ENCODE data around the gene SUGT1. TPM values are rescaled to one million over a fixed set of nuclear protein-coding genes. Genes with fewer than 3 reads are reported as not detected.
"Not testable (repeated sequence)": the region's sequence is repeated elsewhere in the genome, so short reads cannot be mapped to it uniquely, and the experiment has no call there.

SUGT1 gene
- polyA plus RNA-seq, 4 donors: 39.6 to 47.5 (median 45.6) TPM

- WGBS, 3 donors: 93 to 100% (median 96%) methylated on average over 1 of the region's 1 CpG
- H3K27me3 ChIP-seq (ENCODE audit: control insufficient read depth in 3 of 3, insufficient read depth in 3 of 3, low read length in 3 of 3): no peaks in the 10 kb centered on the region
- no peak overlapping the region for H3K4me3 ChIP-seq (ENCODE audit: low read depth in 1 of 3, low read length in 3 of 3)
- no peak for FAIRE-seq
- H3K4me1 ChIP-seq (ENCODE audit: control insufficient read depth in 3 of 3, insufficient read depth in 2 of 3, low read depth in 1 of 3, low read length in 2 of 3): no peaks in the 10 kb centered on the region
- DNase-seq: no peak
- H3K9me3 ChIP-seq (ENCODE audit: control insufficient read depth in 2 of 2, insufficient read depth in 1 of 2, low read depth in 1 of 2, low read length in 1 of 2): no peaks in the 10 kb centered on the region
- peaks cover 2 to 22% (median 2%) of the 10 kb centered on the region in 3 donors for H3K36me3 ChIP-seq (ENCODE audit: control insufficient read depth in 3 of 3, insufficient read depth in 2 of 3, low read depth in 1 of 3, low read length in 3 of 3)
- no peak overlapping the region for H3K27ac ChIP-seq (ENCODE audit: low read depth in 1 of 3, low read length in 2 of 3)
Observed at GRCh38 chr13:52677823-52678222, 25.2 kb downstream of the SUGT1 start.

DNA sequence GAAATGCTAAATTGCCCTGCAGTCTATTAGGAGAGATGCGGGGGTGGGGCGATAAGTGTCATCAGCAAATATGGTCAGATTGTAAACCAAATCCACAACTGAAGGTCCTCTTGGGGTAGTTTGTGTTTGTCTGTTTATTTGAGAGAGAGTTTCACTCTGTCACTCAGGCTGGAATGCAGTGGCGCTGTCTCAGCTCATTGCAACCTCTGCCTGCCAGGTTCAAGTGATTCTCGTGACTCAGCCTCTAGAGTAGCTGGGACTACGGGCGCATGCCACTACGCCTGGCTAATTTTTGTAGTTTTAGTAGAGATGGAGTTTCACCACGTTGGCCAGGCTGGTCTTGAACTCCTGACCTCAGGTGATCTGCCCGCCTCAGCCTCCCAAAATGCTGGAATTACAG is 33.2 kb downstream of the SUGT1 start:
- H3K36me3 ChIP-seq (ENCODE audit: control insufficient read depth in 3 of 3, insufficient read depth in 2 of 3, low read depth in 1 of 3, low read length in 3 of 3): peaks cover 4 to 29% (median 10%) of the 10 kb centered on the region in 3 donors
- not testable (repeated sequence) for FAIRE-seq
- WGBS, 3 donors: 92 to 93% (median 93%) methylated on average over 9 of the region's 9 CpGs

GRCh38 chr13:52686376-52686775 is 33.7 kb downstream of the SUGT1 start:
- WGBS, 3 donors: 95 to 100% (median 95%) methylated on average over 4 of the region's 4 CpGs
- Histone ChIP-seq H3K9me3 (ENCODE audit: control insufficient read depth in 2 of 2, insufficient read depth in 1 of 2, low read depth in 1 of 2, low read length in 1 of 2) (no peaks in the 10 kb centered on the region), H3K27ac (ENCODE audit: low read depth in 1 of 3, low read length in 2 of 3) (no peak overlapping the region), H3K27me3 (ENCODE audit: control insufficient read depth in 3 of 3, insufficient read depth in 3 of 3, low read length in 3 of 3) (no peaks in the 10 kb centered on the region), H3K36me3 (ENCODE audit: control insufficient read depth in 3 of 3, insufficient read depth in 2 of 3, low read depth in 1 of 3, low read length in 3 of 3) (peaks cover 4 to 27% (median 9%) of the 10 kb centered on the region in 3 donors), H3K4me3 (ENCODE audit: low read depth in 1 of 3, low read length in 3 of 3) (no peak overlapping the region), H3K4me1 (ENCODE audit: control insufficient read depth in 3 of 3, insufficient read depth in 2 of 3, low read depth in 1 of 3, low read length in 2 of 3) (no peaks in the 10 kb centered on the region)
- DNase-seq: no peak
- FAIRE-seq: no peak

More for the DNA sequence above, 33.2 kb downstream of the SUGT1 start:
- H3K27ac ChIP-seq (ENCODE audit: low read depth in 1 of 3, low read length in 2 of 3); DNase-seq; H3K9me3 ChIP-seq (ENCODE audit: control insufficient read depth in 2 of 2, insufficient read depth in 1 of 2, low read depth in 1 of 2, low read length in 1 of 2); H3K27me3 ChIP-seq (ENCODE audit: control insufficient read depth in 3 of 3, insufficient read depth in 3 of 3, low read length in 3 of 3); H3K4me1 ChIP-seq (ENCODE audit: control insufficient read depth in 3 of 3, insufficient read depth in 2 of 3, low read depth in 1 of 3, low read length in 2 of 3); H3K4me3 ChIP-seq (ENCODE audit: low read depth in 1 of 3, low read length in 3 of 3): not testable (repeated sequence)

DNA sequence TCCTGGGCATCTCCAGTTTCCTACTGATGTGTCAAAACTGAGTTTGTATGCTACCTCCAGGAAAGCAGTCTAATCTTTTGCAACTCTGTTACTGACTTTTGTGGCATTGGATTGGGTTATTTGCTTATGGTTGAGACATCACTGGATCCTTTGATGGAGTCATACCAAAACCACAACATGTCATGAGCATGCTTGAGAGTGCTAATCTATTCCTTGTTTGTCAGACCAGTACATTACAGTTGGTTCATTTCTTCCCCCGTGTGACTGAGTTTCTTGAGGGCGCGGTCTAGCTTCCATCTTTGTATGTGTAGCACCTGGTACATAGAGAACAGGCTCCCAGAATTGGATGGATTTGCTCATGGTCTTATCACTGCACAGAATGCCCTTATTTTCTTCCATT is 43.2 kb downstream of the SUGT1 start:
- Histone ChIP-seq H3K9me3 (ENCODE audit: control insufficient read depth in 2 of 2, insufficient read depth in 1 of 2, low read depth in 1 of 2, low read length in 1 of 2) (no peaks in the 10 kb centered on the region), H3K27me3 (ENCODE audit: control insufficient read depth in 3 of 3, insufficient read depth in 3 of 3, low read length in 3 of 3) (no peaks in the 10 kb centered on the region), H3K27ac (ENCODE audit: low read depth in 1 of 3, low read length in 2 of 3) (no peak overlapping the region), H3K4me1 (ENCODE audit: control insufficient read depth in 3 of 3, insufficient read depth in 2 of 3, low read depth in 1 of 3, low read length in 2 of 3) (no peaks in the 10 kb centered on the region), H3K36me3 (ENCODE audit: control insufficient read depth in 3 of 3, insufficient read depth in 2 of 3, low read depth in 1 of 3, low read length in 3 of 3) (peaks cover 0 to 4% (median 2%) of the 10 kb centered on the region in 3 donors), H3K4me3 (ENCODE audit: low read depth in 1 of 3, low read length in 3 of 3) (no peak overlapping the region)
- DNase-seq (no peak), FAIRE-seq (no peak)
- WGBS, 3 donors: 79 to 86% (median 84%) methylated on average over 3 of the region's 3 CpGs

DNA sequence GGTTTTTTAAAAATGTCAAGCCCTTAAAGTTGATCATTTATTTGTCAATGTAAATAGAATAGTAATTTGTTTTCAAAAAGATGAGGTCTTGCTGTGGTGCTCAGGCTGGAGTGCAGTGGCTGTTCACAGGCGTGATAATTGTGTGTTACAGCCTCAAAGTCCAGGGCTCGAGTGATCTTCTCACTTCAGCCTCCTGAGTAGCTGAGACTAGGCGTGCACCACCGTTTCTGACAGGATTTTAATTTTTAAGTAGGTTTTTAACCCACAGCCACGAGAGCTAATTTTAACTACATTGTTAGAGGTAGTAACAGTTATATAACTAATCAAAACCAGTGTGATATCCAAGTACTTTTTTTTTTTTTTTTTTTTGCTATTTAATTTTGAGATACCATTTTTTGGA is 43.9 kb downstream of the SUGT1 start:
- Histone ChIP-seq H3K4me1 (ENCODE audit: control insufficient read depth in 3 of 3, insufficient read depth in 2 of 3, low read depth in 1 of 3, low read length in 2 of 3) (no peaks in the 10 kb centered on the region), H3K4me3 (ENCODE audit: low read depth in 1 of 3, low read length in 3 of 3) (no peak overlapping the region), H3K27me3 (ENCODE audit: control insufficient read depth in 3 of 3, insufficient read depth in 3 of 3, low read length in 3 of 3) (no peaks in the 10 kb centered on the region), H3K9me3 (ENCODE audit: control insufficient read depth in 2 of 2, insufficient read depth in 1 of 2, low read depth in 1 of 2, low read length in 1 of 2) (no peaks in the 10 kb centered on the region), H3K27ac (ENCODE audit: low read depth in 1 of 3, low read length in 2 of 3) (no peak overlapping the region), H3K36me3 (ENCODE audit: control insufficient read depth in 3 of 3, insufficient read depth in 2 of 3, low read depth in 1 of 3, low read length in 3 of 3) (peaks cover 0 to 4% (median 0%) of the 10 kb centered on the region in 3 donors)
- 91 to 93% (median 92%) methylated on average over 5 of the region's 5 CpGs for WGBS, 3 donors
- no peak for DNase-seq
- FAIRE-seq: no peak

GRCh38 chr13:52701728-52702465 is 49.3 kb downstream of the SUGT1 start:
- H3K36me3 ChIP-seq (ENCODE audit: control insufficient read depth in 3 of 3, insufficient read depth in 2 of 3, low read depth in 1 of 3, low read length in 3 of 3): peaks cover 0 to 2% (median 0%) of the 10 kb centered on the region in 3 donors
- no peaks in the 10 kb centered on the region for H3K27me3 ChIP-seq (ENCODE audit: control insufficient read depth in 3 of 3, insufficient read depth in 3 of 3, low read length in 3 of 3)
- H3K4me3 ChIP-seq (ENCODE audit: low read depth in 1 of 3, low read length in 3 of 3): no peak overlapping the region
- FAIRE-seq (no peak), DNase-seq (no peak)
- WGBS, 3 donors: 67 to 84% (median 83%) methylated on average over 6 of the region's 6 CpGs
- H3K27ac ChIP-seq (ENCODE audit: low read depth in 1 of 3, low read length in 2 of 3): no peak overlapping the region
- no peaks in the 10 kb centered on the region for H3K9me3 ChIP-seq (ENCODE audit: control insufficient read depth in 2 of 2, insufficient read depth in 1 of 2, low read depth in 1 of 2, low read length in 1 of 2)
- H3K4me1 ChIP-seq (ENCODE audit: control insufficient read depth in 3 of 3, insufficient read depth in 2 of 3, low read depth in 1 of 3, low read length in 2 of 3): no peaks in the 10 kb centered on the region

DNA sequence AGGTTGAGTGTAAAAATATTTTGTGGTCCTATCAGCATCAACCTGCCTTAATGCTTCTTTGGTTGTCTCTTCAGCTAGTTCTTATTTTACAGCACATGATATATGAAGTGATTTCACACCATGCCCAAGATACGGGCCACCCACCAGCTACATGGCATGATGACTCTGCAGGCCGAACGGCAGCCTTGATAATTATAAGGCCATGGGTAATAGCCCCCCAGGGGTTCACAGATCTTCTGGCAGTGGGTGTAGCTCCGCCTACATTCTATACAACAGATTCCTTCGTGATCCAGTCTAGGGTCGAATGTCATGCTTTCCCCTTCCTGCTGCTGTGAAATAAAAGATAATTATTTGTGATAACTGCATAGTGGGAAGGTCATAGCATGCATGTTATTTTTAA is 50.8 kb downstream of the SUGT1 start:
- 72 to 81% (median 80%) methylated on average over 6 of the region's 6 CpGs for WGBS, 3 donors
- Histone ChIP-seq H3K36me3 (ENCODE audit: control insufficient read depth in 3 of 3, insufficient read depth in 2 of 3, low read depth in 1 of 3, low read length in 3 of 3) (peaks cover 0 to 2% (median 0%) of the 10 kb centered on the region in 3 donors), H3K9me3 (ENCODE audit: control insufficient read depth in 2 of 2, insufficient read depth in 1 of 2, low read depth in 1 of 2, low read length in 1 of 2) (no peaks in the 10 kb centered on the region), H3K4me1 (ENCODE audit: control insufficient read depth in 3 of 3, insufficient read depth in 2 of 3, low read depth in 1 of 3, low read length in 2 of 3) (no peaks in the 10 kb centered on the region), H3K4me3 (ENCODE audit: low read depth in 1 of 3, low read length in 3 of 3) (no peak overlapping the region), H3K27me3 (ENCODE audit: control insufficient read depth in 3 of 3, insufficient read depth in 3 of 3, low read length in 3 of 3) (no peaks in the 10 kb centered on the region), H3K27ac (ENCODE audit: low read depth in 1 of 3, low read length in 2 of 3) (no peak overlapping the region)
- no peak for FAIRE-seq
- no peak for DNase-seq

DNA sequence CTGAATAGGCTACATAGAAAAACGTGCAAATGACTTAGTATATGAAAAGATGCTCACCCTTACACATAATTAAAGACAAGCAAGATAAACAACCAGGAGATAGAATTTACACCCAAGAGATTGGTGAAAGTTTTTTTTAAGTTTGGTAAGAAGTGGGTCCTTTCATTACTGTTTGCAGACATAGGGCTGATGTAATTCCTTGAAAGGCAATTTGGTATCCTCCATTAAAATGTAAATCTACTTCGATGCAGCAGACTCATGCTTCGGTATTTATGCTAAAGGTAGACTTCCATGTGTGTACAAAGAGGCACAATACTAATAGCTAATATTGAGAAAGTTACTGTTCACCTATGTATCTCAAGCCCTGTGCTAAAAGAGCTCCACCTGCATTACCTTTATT is 53.4 kb downstream of the SUGT1 start:
- H3K36me3 ChIP-seq (ENCODE audit: control insufficient read depth in 3 of 3, insufficient read depth in 2 of 3, low read depth in 1 of 3, low read length in 3 of 3): peaks cover 0 to 2% (median 0%) of the 10 kb centered on the region in 3 donors
- no peak overlapping the region for H3K4me3 ChIP-seq (ENCODE audit: low read depth in 1 of 3, low read length in 3 of 3)
- H3K27me3 ChIP-seq (ENCODE audit: control insufficient read depth in 3 of 3, insufficient read depth in 3 of 3, low read length in 3 of 3): no peaks in the 10 kb centered on the region
- H3K9me3 ChIP-seq (ENCODE audit: control insufficient read depth in 2 of 2, insufficient read depth in 1 of 2, low read depth in 1 of 2, low read length in 1 of 2): no peaks in the 10 kb centered on the region
- DNase-seq: no peak
- H3K27ac ChIP-seq (ENCODE audit: low read depth in 1 of 3, low read length in 2 of 3): no peak overlapping the region
- FAIRE-seq: no peak
- no peaks in the 10 kb centered on the region for H3K4me1 ChIP-seq (ENCODE audit: control insufficient read depth in 3 of 3, insufficient read depth in 2 of 3, low read depth in 1 of 3, low read length in 2 of 3)
- WGBS, 3 donors: 64 to 81% (median 73%) methylated on average over 3 of the region's 3 CpGs

DNA sequence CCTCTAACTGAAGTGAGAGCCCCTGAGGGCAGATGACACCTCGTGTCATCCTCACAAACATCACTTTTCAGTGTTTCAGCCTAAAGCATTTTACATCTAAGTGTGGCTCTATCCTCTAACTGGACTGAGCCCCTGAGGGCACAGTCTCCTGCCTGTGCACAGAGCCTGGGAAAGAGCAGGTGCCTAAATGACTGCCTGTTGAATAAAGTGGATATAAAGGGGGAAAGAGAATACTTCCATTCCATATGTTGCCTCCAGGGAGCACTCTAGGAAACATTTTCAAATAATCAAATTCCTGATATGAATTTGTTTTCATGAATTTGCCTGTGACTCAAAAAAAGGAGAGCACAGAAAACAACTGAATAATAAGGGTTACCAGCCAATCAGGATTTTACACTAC is 54.7 kb downstream of the SUGT1 start:
- FAIRE-seq (no peak), DNase-seq (no peak)
- WGBS, 3 donors: 57 to 80% (median 77%) methylated on average over 1 of the region's 1 CpG
- Histone ChIP-seq H3K4me1 (ENCODE audit: control insufficient read depth in 3 of 3, insufficient read depth in 2 of 3, low read depth in 1 of 3, low read length in 2 of 3) (no peaks in the 10 kb centered on the region), H3K9me3 (ENCODE audit: control insufficient read depth in 2 of 2, insufficient read depth in 1 of 2, low read depth in 1 of 2, low read length in 1 of 2) (no peaks in the 10 kb centered on the region), H3K36me3 (ENCODE audit: control insufficient read depth in 3 of 3, insufficient read depth in 2 of 3, low read depth in 1 of 3, low read length in 3 of 3) (peaks cover 0 to 2% (median 0%) of the 10 kb centered on the region in 3 donors), H3K4me3 (ENCODE audit: low read depth in 1 of 3, low read length in 3 of 3) (no peak overlapping the region), H3K27me3 (ENCODE audit: control insufficient read depth in 3 of 3, insufficient read depth in 3 of 3, low read length in 3 of 3) (no peaks in the 10 kb centered on the region), H3K27ac (ENCODE audit: low read depth in 1 of 3, low read length in 2 of 3) (no peak overlapping the region)

Measured in small intestine (tissue), 7 donors.